D721Med (cell line): ENCODE results near the gene DEAF1.

ENCODE experiments used
- DNase-seq: peaks from one replicate; pipeline ENCODE4 v3.0.0; 2011; ENCODE audit warnings: low spot score; ENCODE audit not compliant: insufficient read length
- FAIRE-seq: peaks from 2 replicates; lab custom pipeline; 2011; peaks lifted over from hg19 to GRCh38; lab: Jason Lieb, UNC
- CTCF ChIP-seq: IDR thresholded peaks from 2 replicates; pipeline ENCODE4 v1.5.1; 2012; ENCODE audit warnings: mild to moderate bottlenecking, control low read depth; ENCODE audit not compliant: insufficient read depth; ENCODE audit errors: missing control alignments

DEAF1 gene

GRCh38 chr11:696955-697491, 2.0 kb upstream of the DEAF1 start:
- TF ChIP-seq CTCF, result no peak
- FAIRE-seq (no peak), DNase-seq (no peak)

GRCh38 chr11:695538-696248, 671 bp upstream of the DEAF1 start, which contains the start of gene TMEM80:
Gene TMEM80 (plus strand): TSS chr11:695816. CDS start chr11:695828, 12 bp downstream.
- FAIRE-seq, result no peak
- no peak for TF ChIP-seq CTCF
- no peak for DNase-seq

- FAIRE-seq, result no peak
- no peak for DNase-seq
- TF ChIP-seq CTCF, result no peak
These were observed 191 bp upstream of the DEAF1 start for GRCh38 chr11:695288-695537.

GRCh38 chr11:693887-694562, 997 bp downstream of the DEAF1 start:
- FAIRE-seq (no peak), DNase-seq (no peak)

GRCh38 chr11:693415-693831, 1.6 kb downstream of the DEAF1 start:
- DNase-seq (no peak), FAIRE-seq (no peak)
- no peak for TF ChIP-seq CTCF

More at GRCh38 chr11:693887-694562, 997 bp downstream of the DEAF1 start:
- no peak for TF ChIP-seq CTCF

- FAIRE-seq (no peak), DNase-seq (no peak)
- no peak for TF ChIP-seq CTCF
These were observed 2.1 kb downstream of the DEAF1 start for GRCh38 chr11:692824-693414.
